GM12872 (cell line): ENCODE data around the gene SLC47A2.

Source experiments
- CTCF ChIP-seq: IDR thresholded peaks from 3 replicates; pipeline ENCODE4 v1.5.1; 2011; ENCODE audit warnings: low read depth, mild to moderate bottlenecking, low read length, moderate library complexity; ENCODE audit not compliant: insufficient read depth

The SLC47A2 gene

GRCh38 chr17:19757536-19758180 is 41.3 kb upstream of the SLC47A2 start:
- no peak for TF ChIP-seq CTCF

- TF ChIP-seq CTCF, result no peak
Measured at GRCh38 chr17:19756546-19756945, 40.2 kb upstream of the SLC47A2 start.

GRCh38 chr17:19755821-19756510 is 39.6 kb upstream of the SLC47A2 start:
- no peak for TF ChIP-seq CTCF

GRCh38 chr17:19755392-19755791 is 39.0 kb upstream of the SLC47A2 start:
- TF ChIP-seq CTCF, result no peak

GRCh38 chr17:19753661-19754463 is 37.5 kb upstream of the SLC47A2 start:
- peak; percentile 23; the same call in 1 of the 3 replicates for TF ChIP-seq CTCF

GRCh38 chr17:19753051-19753509 is 36.7 kb upstream of the SLC47A2 start:
- TF ChIP-seq CTCF, result no peak
